GM18499 (cell line): ENCODE results near the gene ANKRD29.
"Not testable (repeated sequence)": the region's sequence is repeated elsewhere in the genome, so short reads cannot be mapped to it uniquely, and the experiment has no call there.

Source experiments
- ATAC-seq: cut with Tn5 transposase; IDR thresholded peaks from one replicate; pipeline ENCODE4 v1.9.1; 2021; ENCODE audit warnings: moderate number of reproducible peaks; ENCODE audit not compliant: insufficient read depth, unreplicated experiment

The ANKRD29 gene

GRCh38 chr18:23585897-23586248 is 76.8 kb downstream of the ANKRD29 start:
- ATAC-seq, result no peak

GRCh38 chr18:23585007-23585871 is 77.5 kb downstream of the ANKRD29 start:
- ATAC-seq, result no peak

- no peak for ATAC-seq
Observed at GRCh38 chr18:23584019-23584983, 78.4 kb downstream of the ANKRD29 start.

GRCh38 chr18:23583071-23583865 is 79.4 kb downstream of the ANKRD29 start:
- ATAC-seq, result no peak

- ATAC-seq, result no peak
Observed at GRCh38 chr18:23580677-23581367, 81.9 kb downstream of the ANKRD29 start.

GRCh38 chr18:23578891-23579653 is 83.6 kb downstream of the ANKRD29 start:
- ATAC-seq, result no peak

GRCh38 chr18:23578067-23578701 is 84.5 kb downstream of the ANKRD29 start:
- ATAC-seq, result no peak

- not testable (repeated sequence) for ATAC-seq
Observed at GRCh38 chr18:23577521-23577920, 85.2 kb downstream of the ANKRD29 start.

GRCh38 chr18:23575309-23575651 is 87.4 kb downstream of the ANKRD29 start:
- no peak for ATAC-seq

GRCh38 chr18:23574611-23575308 is 88.0 kb downstream of the ANKRD29 start:
- no peak for ATAC-seq

GRCh38 chr18:23573626-23574431 is 88.9 kb downstream of the ANKRD29 start:
- ATAC-seq, result no peak

GRCh38 chr18:23573020-23573419 is 89.7 kb downstream of the ANKRD29 start:
- no peak for ATAC-seq

- no peak for ATAC-seq
Observed at GRCh38 chr18:23572570-23572969, 90.1 kb downstream of the ANKRD29 start.

GRCh38 chr18:23572012-23572411 is 90.7 kb downstream of the ANKRD29 start:
- ATAC-seq, result no peak

GRCh38 chr18:23570912-23571504 is 91.7 kb downstream of the ANKRD29 start:
- ATAC-seq, result no peak

- ATAC-seq, result no peak
Observed at GRCh38 chr18:23569299-23570063, 93.2 kb downstream of the ANKRD29 start.
